ENCODE measurements around the gene PKNOX2.
A peak's percentile ranks its signal among the peaks of the same experiment; 100 is the strongest.

PKNOX2 gene

DNA sequence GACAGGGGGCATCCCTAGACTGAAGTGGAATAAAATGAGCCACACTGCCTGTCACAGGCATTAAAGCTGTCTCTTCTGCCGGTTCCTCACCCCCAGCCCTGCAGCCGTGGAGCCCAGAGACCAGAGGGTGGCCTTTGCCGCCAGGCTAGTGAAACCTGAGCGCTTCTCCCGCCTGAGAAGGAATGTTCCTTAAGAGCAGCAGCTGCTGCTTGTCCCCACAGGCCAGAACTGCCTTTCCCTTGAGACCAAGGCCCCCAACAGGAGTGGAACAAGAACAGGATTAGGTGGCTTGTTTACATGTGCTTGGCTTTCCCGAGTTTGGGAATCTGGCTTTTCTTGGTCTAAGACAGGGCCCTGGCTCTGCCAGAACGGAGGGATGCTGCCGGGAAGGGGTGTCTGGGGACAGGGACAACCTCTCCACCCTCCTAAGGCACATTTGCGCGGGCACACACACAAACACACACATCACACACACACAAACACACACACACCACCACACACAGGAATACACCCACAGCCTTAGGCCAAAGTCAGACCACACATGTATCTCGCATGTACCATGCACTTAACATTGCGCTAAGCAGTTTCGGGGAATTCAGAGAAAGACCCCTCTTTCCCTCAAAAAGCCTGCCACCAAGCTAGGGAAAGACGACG, 239.7 kb downstream of the PKNOX2 start:
- H3K9me3 ChIP-seq (ENCODE audit: low read length), result no peaks in the 10 kb centered on the region
- peak overlapping the region; percentile 20 to 21 for H3K4me3 ChIP-seq (ENCODE audit: low read depth in 1 of 2, low read length in 2 of 2)
- H3K4me1 ChIP-seq (ENCODE audit: insufficient read depth, low read length), result no peaks in the 10 kb centered on the region
- H3K27me3 ChIP-seq (ENCODE audit: control insufficient read depth in 1 of 2, insufficient read depth in 2 of 2, low read length in 2 of 2), result no peaks in the 10 kb centered on the region
- H3K36me3 ChIP-seq (ENCODE audit: insufficient read depth, low read length), result no peaks in the 10 kb centered on the region
- no peak overlapping the region for H3K27ac ChIP-seq (ENCODE audit: low read depth, low read length)
- no peak overlapping the region for H3K9ac ChIP-seq (ENCODE audit: low read length)

DNA sequence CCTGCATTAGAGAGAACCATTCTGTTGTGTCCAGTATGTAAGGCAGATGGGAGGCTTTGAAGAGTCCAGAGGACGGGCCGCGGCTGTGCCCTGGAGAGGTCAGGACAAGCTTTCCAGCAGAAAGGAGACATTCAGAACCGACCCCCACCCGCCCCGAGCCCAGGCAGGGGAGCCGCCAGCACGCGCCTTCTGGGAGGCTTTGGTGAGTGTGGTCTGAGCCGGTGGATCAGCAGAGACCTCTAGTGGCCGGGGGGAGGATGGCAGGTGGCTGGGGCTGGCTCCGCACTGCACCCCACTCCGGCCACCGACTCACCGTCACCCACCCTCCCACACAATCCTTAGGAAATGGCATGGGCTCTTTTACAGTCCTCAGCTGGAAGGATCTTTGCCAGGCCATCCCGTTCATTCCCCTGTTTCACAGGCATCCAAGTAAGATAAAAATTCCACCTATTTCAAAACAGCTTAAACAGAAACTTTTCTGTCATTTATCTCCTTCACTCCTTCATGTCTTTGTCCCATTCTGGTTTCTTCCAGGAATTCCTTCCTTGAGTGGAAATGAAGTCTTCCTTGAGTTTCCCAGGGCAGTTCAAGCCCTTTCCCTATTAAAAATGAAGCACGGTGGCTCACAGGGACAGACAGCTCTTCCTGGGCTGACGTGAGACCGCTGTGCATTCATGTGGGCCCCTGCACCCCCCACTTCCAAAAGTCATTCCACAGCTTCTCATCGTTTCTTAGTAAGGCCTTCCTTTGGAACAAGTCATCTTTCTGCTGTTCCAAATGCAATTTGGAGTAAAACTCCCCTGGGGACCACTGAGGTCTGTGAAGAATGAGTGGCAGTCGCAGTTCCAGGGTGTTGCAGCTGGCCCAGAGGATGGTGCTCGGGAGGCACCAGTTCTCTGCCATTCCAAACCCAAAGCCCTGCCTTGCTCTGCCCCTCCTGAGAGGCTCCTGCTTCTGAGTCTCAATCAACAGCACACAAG, 240.6 kb downstream of the PKNOX2 start:
- H3K9ac ChIP-seq (ENCODE audit: low read length), result no peak overlapping the region

DNA sequence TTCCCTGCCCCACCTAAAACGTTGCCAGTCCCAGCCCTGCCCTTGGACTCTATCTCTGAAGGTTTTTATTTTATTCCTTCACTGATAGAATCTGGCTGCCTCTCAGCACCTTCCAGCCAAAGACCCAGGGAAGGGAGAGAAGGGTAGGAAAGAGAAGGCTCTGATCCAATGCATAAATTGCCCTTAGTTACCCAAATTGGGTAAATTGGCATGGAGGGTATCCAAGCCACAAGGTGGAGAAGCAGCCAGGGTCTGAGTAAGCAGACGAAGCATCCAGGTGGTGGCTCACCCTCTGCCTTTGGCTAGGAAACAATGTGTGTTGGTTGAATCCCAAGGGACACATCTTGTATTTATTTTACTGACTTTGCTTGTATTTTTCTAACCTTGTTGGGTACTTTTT, 242.5 kb downstream of the PKNOX2 start:
- Histone ChIP-seq H3K27me3 (ENCODE audit: control insufficient read depth in 1 of 2, insufficient read depth in 2 of 2, low read length in 2 of 2) (no peaks in the 10 kb centered on the region), H3K9ac (ENCODE audit: low read length) (no peak overlapping the region), H3K9me3 (ENCODE audit: low read length) (no peaks in the 10 kb centered on the region), H3K27ac (ENCODE audit: low read depth, low read length) (no peak overlapping the region), H3K36me3 (ENCODE audit: insufficient read depth, low read length) (no peaks in the 10 kb centered on the region), H3K4me1 (ENCODE audit: insufficient read depth, low read length) (no peaks in the 10 kb centered on the region), H3K4me3 (ENCODE audit: low read depth in 1 of 2, low read length in 2 of 2) (no peak overlapping the region)

More for the DNA sequence above, 240.6 kb downstream of the PKNOX2 start:
- H3K27ac ChIP-seq (ENCODE audit: low read depth, low read length), result no peak overlapping the region
- no peaks in the 10 kb centered on the region for H3K27me3 ChIP-seq (ENCODE audit: control insufficient read depth in 1 of 2, insufficient read depth in 2 of 2, low read length in 2 of 2)
- H3K36me3 ChIP-seq (ENCODE audit: insufficient read depth, low read length), result no peaks in the 10 kb centered on the region
- peak overlapping the region; percentile 20 to 21 for H3K4me3 ChIP-seq (ENCODE audit: low read depth in 1 of 2, low read length in 2 of 2)
- H3K4me1 ChIP-seq (ENCODE audit: insufficient read depth, low read length), result no peaks in the 10 kb centered on the region
- H3K9me3 ChIP-seq (ENCODE audit: low read length), result no peaks in the 10 kb centered on the region

DNA sequence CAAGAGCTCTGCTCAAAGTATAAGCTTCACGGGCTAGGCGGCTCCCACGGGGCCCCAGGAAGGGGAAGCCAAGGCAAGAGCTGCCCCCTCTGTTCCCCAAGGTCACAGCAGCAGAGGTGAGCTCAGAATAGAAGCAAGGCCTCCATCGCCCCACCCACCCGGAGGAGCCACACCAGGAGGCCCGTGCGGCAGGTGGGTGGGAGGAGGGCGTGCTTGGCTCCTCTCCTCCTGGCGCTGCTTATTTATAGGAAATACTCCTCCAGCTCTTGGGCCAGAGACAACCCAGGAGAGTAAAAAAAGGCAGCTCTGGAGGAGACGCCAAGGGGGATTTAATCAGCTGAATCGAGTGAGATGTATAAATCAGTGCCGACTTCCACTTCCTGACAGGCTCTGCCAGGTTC, 243.8 kb downstream of the PKNOX2 start:
- Histone ChIP-seq H3K9ac (ENCODE audit: low read length) (no peak overlapping the region), H3K4me1 (ENCODE audit: insufficient read depth, low read length) (no peaks in the 10 kb centered on the region), H3K27me3 (ENCODE audit: control insufficient read depth in 1 of 2, insufficient read depth in 2 of 2, low read length in 2 of 2) (no peaks in the 10 kb centered on the region), H3K9me3 (ENCODE audit: low read length) (no peaks in the 10 kb centered on the region), H3K36me3 (ENCODE audit: insufficient read depth, low read length) (no peaks in the 10 kb centered on the region), H3K4me3 (ENCODE audit: low read depth in 1 of 2, low read length in 2 of 2) (no peak overlapping the region), H3K27ac (ENCODE audit: low read depth, low read length) (no peak overlapping the region)

DNA sequence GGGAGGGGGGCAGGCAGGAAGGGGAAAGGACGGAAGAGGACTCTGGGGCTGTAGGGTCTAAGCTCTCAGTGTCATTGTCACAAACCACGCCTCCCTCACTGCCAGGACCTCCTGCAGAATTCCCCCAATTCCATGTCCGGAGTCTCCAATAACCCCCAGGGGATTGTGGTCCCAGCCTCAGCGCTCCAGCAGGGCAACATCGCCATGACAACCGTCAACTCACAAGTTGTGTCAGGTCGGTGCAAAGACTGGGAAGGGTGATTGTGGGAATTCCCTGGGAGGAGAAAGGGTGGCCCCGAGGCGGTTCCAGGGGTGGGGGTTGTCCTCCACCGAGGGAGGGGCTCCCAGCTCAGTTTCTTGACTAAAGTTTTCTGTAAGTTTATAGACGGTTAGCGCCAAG, 245.5 kb downstream of the PKNOX2 start:
- Histone ChIP-seq H3K9me3 (ENCODE audit: low read length) (no peaks in the 10 kb centered on the region), H3K4me3 (ENCODE audit: low read depth in 1 of 2, low read length in 2 of 2) (no peak overlapping the region), H3K27me3 (ENCODE audit: control insufficient read depth in 1 of 2, insufficient read depth in 2 of 2, low read length in 2 of 2) (no peaks in the 10 kb centered on the region), H3K27ac (ENCODE audit: low read depth, low read length) (no peak overlapping the region), H3K9ac (ENCODE audit: low read length) (no peak overlapping the region), H3K4me1 (ENCODE audit: insufficient read depth, low read length) (no peaks in the 10 kb centered on the region), H3K36me3 (ENCODE audit: insufficient read depth, low read length) (no peaks in the 10 kb centered on the region)

DNA sequence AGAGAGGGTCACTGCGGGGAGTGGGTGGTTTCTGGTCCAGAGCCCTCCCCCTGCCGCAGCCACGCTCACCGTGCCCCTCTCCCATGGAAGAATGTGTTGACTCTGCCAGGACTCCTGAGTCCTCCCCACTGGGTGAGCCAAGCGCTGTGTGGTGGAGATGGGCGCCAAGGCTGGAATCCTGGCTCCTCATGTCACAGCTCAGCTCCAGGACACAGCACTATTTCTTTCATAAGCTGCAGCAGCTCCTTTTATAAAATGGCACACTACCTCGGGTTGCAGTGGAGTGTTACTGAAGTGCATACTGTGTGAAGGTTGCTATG, 247.6 kb downstream of the PKNOX2 start:
- H3K9ac ChIP-seq (ENCODE audit: low read length), result no peak overlapping the region
- H3K4me3 ChIP-seq (ENCODE audit: low read depth in 1 of 2, low read length in 2 of 2), result no peak overlapping the region
- H3K9me3 ChIP-seq (ENCODE audit: low read length), result no peaks in the 10 kb centered on the region
- no peaks in the 10 kb centered on the region for H3K36me3 ChIP-seq (ENCODE audit: insufficient read depth, low read length)
- H3K27ac ChIP-seq (ENCODE audit: low read depth, low read length), result no peak overlapping the region
- no peaks in the 10 kb centered on the region for H3K4me1 ChIP-seq (ENCODE audit: insufficient read depth, low read length)
- H3K27me3 ChIP-seq (ENCODE audit: control insufficient read depth in 1 of 2, insufficient read depth in 2 of 2, low read length in 2 of 2), result no peaks in the 10 kb centered on the region

DNA sequence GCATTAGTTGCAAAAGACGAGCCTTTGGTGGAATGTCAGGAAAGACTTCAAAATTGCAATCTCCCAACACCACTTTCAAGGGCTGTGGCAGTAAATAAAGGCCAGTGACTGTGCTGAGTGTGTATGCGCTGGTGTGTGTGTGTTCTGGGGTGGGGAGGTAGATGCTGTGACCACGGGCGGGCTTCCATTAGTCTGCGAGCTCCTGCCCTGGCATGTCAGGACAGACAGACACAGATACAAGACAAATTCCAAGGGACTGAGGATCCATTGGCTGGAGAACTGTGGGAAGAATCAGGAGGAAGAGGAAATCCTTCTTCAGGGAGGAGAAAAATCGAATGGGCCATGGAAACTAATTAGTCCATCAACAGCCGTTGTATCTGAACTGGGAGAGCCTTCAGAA, 248.0 kb downstream of the PKNOX2 start:
- no peaks in the 10 kb centered on the region for H3K27me3 ChIP-seq (ENCODE audit: control insufficient read depth in 1 of 2, insufficient read depth in 2 of 2, low read length in 2 of 2)
- H3K9ac ChIP-seq (ENCODE audit: low read length), result no peak overlapping the region
- H3K36me3 ChIP-seq (ENCODE audit: insufficient read depth, low read length), result no peaks in the 10 kb centered on the region
- no peaks in the 10 kb centered on the region for H3K9me3 ChIP-seq (ENCODE audit: low read length)
- H3K27ac ChIP-seq (ENCODE audit: low read depth, low read length), result no peak overlapping the region
- H3K4me1 ChIP-seq (ENCODE audit: insufficient read depth, low read length), result no peaks in the 10 kb centered on the region
- no peak overlapping the region for H3K4me3 ChIP-seq (ENCODE audit: low read depth in 1 of 2, low read length in 2 of 2)

DNA sequence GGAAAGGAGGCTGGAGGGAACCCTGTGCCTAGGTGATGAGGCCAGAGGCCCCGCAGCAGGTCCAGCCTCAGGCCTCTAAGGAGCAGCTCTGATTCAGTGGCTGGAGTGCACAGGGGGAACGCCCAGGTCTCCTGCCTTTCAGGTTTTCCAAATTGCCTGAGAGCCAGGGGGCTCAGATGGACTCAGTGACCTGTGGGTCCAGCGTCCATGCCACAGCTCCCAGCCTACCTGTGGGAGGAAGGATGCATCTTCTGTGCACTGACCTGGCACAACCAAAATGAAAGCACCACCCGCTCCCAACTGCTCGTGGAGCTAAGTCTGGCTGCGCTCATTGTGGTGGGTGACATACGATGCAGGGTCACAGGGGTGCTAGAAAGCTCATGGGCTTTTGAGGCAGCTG, 248.7 kb downstream of the PKNOX2 start:
- no peaks in the 10 kb centered on the region for H3K9me3 ChIP-seq (ENCODE audit: low read length)
- H3K27ac ChIP-seq (ENCODE audit: low read depth, low read length), result no peak overlapping the region
- no peaks in the 10 kb centered on the region for H3K4me1 ChIP-seq (ENCODE audit: insufficient read depth, low read length)
- H3K36me3 ChIP-seq (ENCODE audit: insufficient read depth, low read length), result no peaks in the 10 kb centered on the region
- H3K9ac ChIP-seq (ENCODE audit: low read length), result no peak overlapping the region
- no peak overlapping the region for H3K4me3 ChIP-seq (ENCODE audit: low read depth in 1 of 2, low read length in 2 of 2)
- no peaks in the 10 kb centered on the region for H3K27me3 ChIP-seq (ENCODE audit: control insufficient read depth in 1 of 2, insufficient read depth in 2 of 2, low read length in 2 of 2)

DNA sequence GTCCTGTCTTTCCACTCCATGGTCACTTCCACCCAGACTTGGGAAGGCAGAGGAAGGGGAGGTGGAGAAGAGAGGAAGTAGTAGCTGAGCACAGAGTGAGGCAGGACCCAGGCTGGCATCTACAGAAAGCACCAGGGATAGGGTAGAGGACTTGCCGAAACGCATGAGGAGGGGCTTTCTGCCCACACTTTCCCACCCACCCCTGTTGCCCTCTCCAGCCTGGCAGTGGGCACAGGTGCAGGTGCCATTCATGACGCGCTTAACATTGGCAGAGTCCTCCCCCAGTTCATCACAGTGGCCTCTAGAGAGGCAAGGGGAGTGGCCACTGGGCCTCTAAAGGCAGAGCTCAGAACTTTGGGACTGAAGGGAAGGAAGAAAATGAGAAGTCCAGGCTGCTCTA, 249.6 kb downstream of the PKNOX2 start:
- Histone ChIP-seq H3K4me1 (ENCODE audit: insufficient read depth, low read length) (no peaks in the 10 kb centered on the region), H3K27me3 (ENCODE audit: control insufficient read depth in 1 of 2, insufficient read depth in 2 of 2, low read length in 2 of 2) (no peaks in the 10 kb centered on the region), H3K36me3 (ENCODE audit: insufficient read depth, low read length) (no peaks in the 10 kb centered on the region), H3K9me3 (ENCODE audit: low read length) (no peaks in the 10 kb centered on the region), H3K27ac (ENCODE audit: low read depth, low read length) (no peak overlapping the region), H3K9ac (ENCODE audit: low read length) (no peak overlapping the region), H3K4me3 (ENCODE audit: low read depth in 1 of 2, low read length in 2 of 2) (no peak overlapping the region)

DNA sequence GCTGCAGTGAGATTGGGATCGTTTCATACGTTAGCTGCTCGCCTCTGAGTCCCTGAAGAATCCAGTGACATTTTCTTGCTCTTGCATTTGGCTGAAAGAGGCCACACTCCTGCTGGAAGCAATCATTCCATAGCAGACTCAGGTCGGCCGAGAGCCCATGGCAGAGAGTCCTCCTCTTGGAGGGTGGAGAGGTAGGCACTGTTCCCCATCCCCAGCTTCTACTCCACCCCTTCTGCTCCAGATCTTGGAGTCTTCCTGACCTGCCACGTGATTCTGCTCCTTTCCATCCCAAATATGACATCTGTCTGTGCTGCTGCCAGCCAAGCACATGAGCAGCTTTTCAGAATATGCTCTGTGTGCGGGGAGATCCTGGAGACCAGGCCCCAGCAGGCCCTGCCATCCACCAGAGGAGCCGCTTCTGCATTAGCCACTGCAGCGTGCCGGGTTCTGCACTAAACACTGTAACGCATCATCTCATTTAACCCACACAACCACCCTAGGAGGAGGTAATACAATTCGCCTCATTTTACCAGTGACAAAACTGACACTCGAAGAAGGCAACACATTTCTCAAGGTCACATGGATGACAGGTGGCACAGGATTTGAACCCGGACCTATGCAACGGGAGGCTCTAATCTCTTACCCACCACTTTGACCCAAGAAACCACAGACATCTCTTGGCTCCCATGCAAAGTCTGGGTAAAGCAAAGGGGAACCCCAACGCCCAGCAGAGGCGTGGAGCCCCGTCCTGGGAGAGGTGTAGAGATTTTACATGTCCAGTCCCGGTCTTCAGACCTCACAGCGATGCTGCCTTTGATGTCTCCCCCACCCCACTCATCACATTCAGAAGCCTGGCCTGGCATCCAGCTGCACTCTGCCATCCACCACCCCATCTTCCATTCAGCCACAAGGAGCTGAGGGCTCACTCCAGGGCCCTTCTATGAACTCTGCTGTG, 252.7 kb downstream of the PKNOX2 start:
- Histone ChIP-seq H3K9ac (ENCODE audit: low read length) (no peak overlapping the region), H3K36me3 (ENCODE audit: insufficient read depth, low read length) (no peaks in the 10 kb centered on the region), H3K9me3 (ENCODE audit: low read length) (no peaks in the 10 kb centered on the region), H3K4me1 (ENCODE audit: insufficient read depth, low read length) (no peaks in the 10 kb centered on the region), H3K27ac (ENCODE audit: low read depth, low read length) (no peak overlapping the region), H3K27me3 (ENCODE audit: control insufficient read depth in 1 of 2, insufficient read depth in 2 of 2, low read length in 2 of 2) (no peaks in the 10 kb centered on the region), H3K4me3 (ENCODE audit: low read depth in 1 of 2, low read length in 2 of 2) (no peak overlapping the region)

DNA sequence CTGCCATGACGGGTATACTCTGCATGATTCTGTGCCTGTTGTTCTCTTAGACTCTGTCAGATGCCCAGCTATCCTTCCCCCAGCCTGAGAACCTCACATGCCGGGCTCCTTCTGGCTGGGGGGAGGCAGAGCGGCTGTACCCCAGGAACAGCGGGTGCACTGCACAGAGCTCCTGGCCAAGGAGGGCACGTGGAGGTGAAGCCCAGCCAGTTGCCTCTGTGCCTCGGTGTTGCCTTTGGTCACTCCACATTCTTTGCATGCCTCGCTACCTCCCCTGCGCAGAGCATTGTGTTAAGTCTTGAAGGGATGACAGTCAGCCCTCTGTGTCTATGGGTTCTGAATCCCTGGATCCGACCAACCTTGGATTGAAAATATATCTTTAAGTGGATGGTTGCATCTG, 253.8 kb downstream of the PKNOX2 start:
- H3K27ac ChIP-seq (ENCODE audit: low read depth, low read length), result no peak overlapping the region
- H3K27me3 ChIP-seq (ENCODE audit: control insufficient read depth in 1 of 2, insufficient read depth in 2 of 2, low read length in 2 of 2), result no peaks in the 10 kb centered on the region
- H3K4me1 ChIP-seq (ENCODE audit: insufficient read depth, low read length), result no peaks in the 10 kb centered on the region
- H3K36me3 ChIP-seq (ENCODE audit: insufficient read depth, low read length), result no peaks in the 10 kb centered on the region
- H3K4me3 ChIP-seq (ENCODE audit: low read depth in 1 of 2, low read length in 2 of 2), result no peak overlapping the region
- H3K9ac ChIP-seq (ENCODE audit: low read length), result no peak overlapping the region
- H3K9me3 ChIP-seq (ENCODE audit: low read length), result no peaks in the 10 kb centered on the region

Measured in muscle layer of colon (tissue), 2 donors.